Lower leg skin (tissue), 4 donors: Measurements from ENCODE around the gene KCNIP4. TPM values are rescaled to one million over a fixed set of nuclear protein-coding genes. Genes with fewer than 3 reads are reported as not detected.
"Not testable (repeated sequence)": the region's sequence is repeated elsewhere in the genome, so short reads cannot be mapped to it uniquely, and the experiment has no call there.

Source experiments
- DNase-seq, 2 donors: peaks; one replicate each; pipeline ENCODE4 v3.0.0-alpha.2; 2019; ENCODE audit warnings: low spot score in 2 of 2
- H3K4me3 ChIP-seq: fragments of 200-600 bp; sonication (generic); 2 replicates; pipeline ENCODE4 v1.5.1; 2017; ENCODE audit warnings: mild to moderate bottlenecking, low read depth; ENCODE audit not compliant: poor library complexity, severe bottlenecking
- CTCF ChIP-seq, 3 donors: fragments of 450-650 bp; IDR thresholded peaks; one replicate each; pipeline ENCODE4 v1.5.1; 2016; ENCODE audit warnings: antibody characterized with exemption in 3 of 3, mild to moderate bottlenecking in 3 of 3, moderate library complexity in 2 of 3
- POLR2A ChIP-seq, 2 donors: fragments of 450-650 bp; IDR thresholded peaks; one replicate each; pipeline ENCODE4 v1.6.1; 2016 to 2017; ENCODE audit warnings: antibody characterized with exemption in 2 of 2, mild to moderate bottlenecking in 1 of 2, moderate library complexity in 1 of 2
- WGBS, 2 donors: methylation state at CpG; one replicate each; pipeline ENCODE4 v1.1.5; 2018; 5-methylcytosine and 5-hydroxymethylcytosine counted together
- intact Hi-C: fragments of 100-400 bp; cut with DNase I; formaldehyde crosslinking; loops from one replicate; pipeline ENCODE4 v1.15.0; 2023; ENCODE audit warnings: low total_unique reads
- total RNA-seq, 4 donors: library from RNA; depleted of rRNA; stranded (reverse); fragments of >200 nt; gene quantifications; one replicate each; pipeline ENCODE4 v1.1.0, GENCODE V29; 2016

KCNIP4 gene
- total RNA-seq = not detected

DNA sequence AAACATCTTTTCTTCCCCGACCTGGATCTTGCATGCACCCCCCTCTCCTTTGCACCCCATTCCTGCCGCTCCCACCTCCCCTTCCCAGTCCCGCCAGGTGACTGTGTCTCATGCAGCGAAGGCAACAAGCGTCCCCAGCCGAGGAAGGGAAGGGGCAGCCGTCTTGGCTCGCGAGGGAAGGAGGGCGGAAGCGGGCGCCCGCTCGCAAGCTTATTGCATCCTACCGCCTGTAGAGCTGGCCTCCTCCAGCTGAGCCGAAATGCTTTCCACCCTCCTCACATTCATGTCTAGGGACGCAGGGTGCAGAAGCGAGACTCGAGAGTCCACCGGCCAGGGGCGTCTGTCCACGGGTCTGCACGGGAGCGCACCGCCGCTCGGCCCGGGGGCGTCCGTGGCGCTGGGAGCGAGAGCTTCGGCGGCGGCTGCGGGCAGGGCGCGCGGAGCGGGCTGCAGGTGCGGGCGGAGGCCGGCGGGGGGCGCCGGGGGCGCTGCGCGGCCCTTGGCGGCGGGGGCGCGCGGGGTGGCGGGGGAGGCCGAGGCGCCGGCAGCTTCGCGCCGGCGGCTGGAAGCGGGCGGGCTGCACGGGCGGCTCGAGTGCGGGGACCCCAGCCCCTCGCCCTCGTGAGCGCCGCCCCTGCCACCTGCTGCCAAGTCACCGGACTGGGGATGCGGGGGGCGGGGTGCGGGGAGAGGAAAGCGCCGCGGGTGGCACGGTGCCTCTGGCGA, at the start of gene KCNIP4:
Gene KCNIP4, minus strand, starts transcription at position 426 of the 726 bp plus-strand sequence.
- TF ChIP-seq CTCF (IDR thresholded peaks at IDR 0.05) (no peak), POLR2A (IDR thresholded peaks at IDR 0.05) (no peak)
- WGBS, 2 donors = 0 to 1% methylated on average over 22 to 33 of the region's 81 CpGs
- no peak within 1 kb of the TSS for H3K4me3 ChIP-seq
- DNase-seq = no peak
- intact Hi-C loops = no loop called here

DNA sequence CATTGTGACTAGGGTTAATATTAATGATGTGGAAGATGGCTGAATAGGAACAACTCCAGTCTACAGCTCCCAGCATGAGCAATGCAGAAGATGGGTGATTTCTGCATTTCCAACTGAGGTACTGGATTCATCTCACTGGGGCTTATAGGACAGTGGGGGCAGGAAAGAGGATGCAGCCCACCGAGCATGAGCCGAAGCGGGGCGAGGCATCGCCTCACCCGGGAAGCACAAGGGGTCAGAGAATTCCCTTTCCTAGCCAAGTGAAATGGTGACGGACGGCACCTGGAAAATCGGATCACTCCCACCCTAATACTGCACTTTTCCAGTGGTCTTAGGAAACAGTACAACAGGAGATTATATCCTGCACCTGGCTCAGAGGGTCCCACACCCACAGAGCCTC, 48.0 kb upstream of the KCNIP4 start:
- 93 to 95% methylated on average over 9 of the region's 9 CpGs for WGBS, 2 donors
- H3K4me3 ChIP-seq, DNase-seq, intact Hi-C loops: not testable (repeated sequence)

DNA sequence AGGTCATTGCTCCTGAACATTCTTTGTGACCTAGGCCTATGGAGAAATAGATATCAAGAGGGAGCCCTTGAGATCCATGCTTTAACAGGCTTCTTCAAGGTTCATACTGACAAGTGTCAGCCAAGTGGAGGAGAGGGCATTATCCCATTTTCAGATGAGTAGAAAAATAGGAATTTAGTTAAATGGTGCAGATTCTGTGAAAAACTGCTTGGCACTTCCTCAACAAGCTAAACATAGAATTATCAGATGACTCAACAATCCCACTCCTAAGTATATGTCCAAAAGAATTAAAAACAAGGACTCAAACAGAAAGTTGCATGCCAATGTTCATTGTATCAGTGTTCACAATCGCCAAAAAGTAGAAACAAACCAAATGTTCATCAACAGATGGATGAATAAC, 43.8 kb upstream of the KCNIP4 start:
- 52 to 70% methylated on average over 1 of the region's 1 CpG for WGBS, 2 donors
- no peak for TF ChIP-seq CTCF (IDR thresholded peaks at IDR 0.05)
- no peak for TF ChIP-seq POLR2A (IDR thresholded peaks at IDR 0.05)
- no peak overlapping the region for H3K4me3 ChIP-seq
- intact Hi-C loops = no loop called here
- no peak for DNase-seq

DNA sequence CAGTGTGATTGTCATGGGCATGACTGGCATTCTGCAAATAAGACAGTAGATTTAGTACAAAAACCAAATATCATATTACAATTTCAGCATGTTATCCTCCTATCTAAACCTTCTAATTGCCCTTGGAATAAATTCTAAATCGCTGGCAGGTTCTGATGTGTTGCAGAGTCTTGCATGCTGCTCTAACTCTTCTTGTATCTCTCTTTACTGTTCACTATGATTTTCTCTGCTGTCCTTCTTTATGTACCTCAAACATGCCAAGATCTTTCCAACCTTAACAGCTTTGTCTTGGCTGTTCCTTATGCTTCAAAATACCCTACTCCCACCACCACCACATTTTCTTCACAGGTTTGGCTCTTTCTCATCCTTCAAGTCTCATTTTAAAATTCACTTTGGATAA, 43.0 kb upstream of the KCNIP4 start:
- no peak for DNase-seq
- intact Hi-C loops = no loop called here
- H3K4me3 ChIP-seq = no peak overlapping the region
- WGBS, 2 donors = 66 to 82% methylated on average over 1 of the region's 1 CpG
- TF ChIP-seq POLR2A (IDR thresholded peaks at IDR 0.05) = no peak
- TF ChIP-seq CTCF (IDR thresholded peaks at IDR 0.05) = no peak

GRCh38 chr4:21991050-21991449, 42.5 kb upstream of the KCNIP4 start:
- WGBS, 2 donors = 59 to 60% methylated on average over 2 of the region's 2 CpGs
- H3K4me3 ChIP-seq = no peak overlapping the region
- intact Hi-C loops = no loop called here
- no peak for DNase-seq
- no peak for TF ChIP-seq CTCF (IDR thresholded peaks at IDR 0.05)
- no peak for TF ChIP-seq POLR2A (IDR thresholded peaks at IDR 0.05)

- no peak for DNase-seq
- intact Hi-C loops = no loop called here
- TF ChIP-seq POLR2A (IDR thresholded peaks at IDR 0.05) = no peak
- no peak for TF ChIP-seq CTCF (IDR thresholded peaks at IDR 0.05)
- 51 to 53% methylated on average over 1 of the region's 1 CpG for WGBS, 2 donors
- no peak overlapping the region for H3K4me3 ChIP-seq
Observed at GRCh38 chr4:21989351-21989750, 40.8 kb upstream of the KCNIP4 start.
